ENCODE results near the gene DIO1. TPM values are rescaled to one million over a fixed set of nuclear protein-coding genes. Genes with fewer than 3 reads are reported as not detected.

Gene DIO1
- total RNA-seq, 4 donors from 2014 or later = not detected

DNA sequence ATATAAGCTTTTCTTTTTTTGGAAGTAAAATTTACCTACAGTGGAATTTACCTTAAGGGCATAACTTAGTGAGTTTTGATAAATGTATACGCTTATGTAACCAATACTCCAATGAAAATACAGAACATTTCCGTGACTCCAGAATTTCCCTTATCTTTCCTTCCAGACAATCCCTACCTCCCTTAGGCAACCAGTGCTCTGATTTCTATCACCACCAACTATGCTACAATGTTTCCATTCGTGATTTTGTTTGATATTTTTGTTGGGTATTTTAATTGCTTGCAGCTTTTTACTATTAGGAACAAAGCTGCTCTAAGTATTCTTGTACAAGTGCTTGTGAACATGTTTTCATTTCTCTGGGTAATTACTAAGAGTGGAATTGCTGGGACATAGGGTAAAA, 36.9 kb downstream of the DIO1 start:
- no peak for DNase-seq (ENCODE audit: low spot score in 2 of 2)
- Histone ChIP-seq H3K9me3 (peaks cover 0 to 13% (median 0%) of the 10 kb centered on the region in 4 donors), H3K4me3 (no peak overlapping the region), H3K4me1 (no peaks in the 10 kb centered on the region), H3K36me3 (peaks cover 0 to 65% (median 0%) of the 10 kb centered on the region in 3 donors), H3K27ac (no peak overlapping the region), H3K27me3 (no peaks in the 10 kb centered on the region)
- WGBS, 2 donors = 88 to 93% methylated on average over 3 of the region's 3 CpGs
- TF ChIP-seq EP300 (IDR thresholded peaks at IDR 0.05) (no peak), POLR2A (IDR thresholded peaks at IDR 0.05) (no peak)
- TF ChIP-seq, protein P1, sequence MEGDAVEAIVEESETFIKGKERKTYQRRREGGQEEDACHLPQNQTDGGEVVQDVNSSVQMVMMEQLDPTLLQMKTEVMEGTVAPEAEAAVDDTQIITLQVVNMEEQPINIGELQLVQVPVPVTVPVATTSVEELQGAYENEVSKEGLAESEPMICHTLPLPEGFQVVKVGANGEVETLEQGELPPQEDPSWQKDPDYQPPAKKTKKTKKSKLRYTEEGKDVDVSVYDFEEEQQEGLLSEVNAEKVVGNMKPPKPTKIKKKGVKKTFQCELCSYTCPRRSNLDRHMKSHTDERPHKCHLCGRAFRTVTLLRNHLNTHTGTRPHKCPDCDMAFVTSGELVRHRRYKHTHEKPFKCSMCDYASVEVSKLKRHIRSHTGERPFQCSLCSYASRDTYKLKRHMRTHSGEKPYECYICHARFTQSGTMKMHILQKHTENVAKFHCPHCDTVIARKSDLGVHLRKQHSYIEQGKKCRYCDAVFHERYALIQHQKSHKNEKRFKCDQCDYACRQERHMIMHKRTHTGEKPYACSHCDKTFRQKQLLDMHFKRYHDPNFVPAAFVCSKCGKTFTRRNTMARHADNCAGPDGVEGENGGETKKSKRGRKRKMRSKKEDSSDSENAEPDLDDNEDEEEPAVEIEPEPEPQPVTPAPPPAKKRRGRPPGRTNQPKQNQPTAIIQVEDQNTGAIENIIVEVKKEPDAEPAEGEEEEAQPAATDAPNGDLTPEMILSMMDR (IDR thresholded peaks at IDR 0.05) = no peak

- DNase-seq (ENCODE audit: low spot score in 2 of 2) = no peak
- H3K9me3 ChIP-seq = peaks cover 0 to 13% (median 0%) of the 10 kb centered on the region in 4 donors
- H3K4me3 ChIP-seq = no peak overlapping the region
- TF ChIP-seq, protein P1 (IDR thresholded peaks at IDR 0.05) = no peak
- no peak for TF ChIP-seq POLR2A (IDR thresholded peaks at IDR 0.05)
- TF ChIP-seq EP300 (IDR thresholded peaks at IDR 0.05) = no peak
- no peak overlapping the region for H3K27ac ChIP-seq
- H3K27me3 ChIP-seq = no peaks in the 10 kb centered on the region
- H3K36me3 ChIP-seq = peaks cover 0 to 59% (median 0%) of the 10 kb centered on the region in 3 donors
- 95 to 99% methylated on average over 2 of the region's 2 CpGs for WGBS, 2 donors
- H3K4me1 ChIP-seq = no peaks in the 10 kb centered on the region
These were observed 37.5 kb downstream of the DIO1 start for GRCh38 chr1:53931523-53931922.

DNA sequence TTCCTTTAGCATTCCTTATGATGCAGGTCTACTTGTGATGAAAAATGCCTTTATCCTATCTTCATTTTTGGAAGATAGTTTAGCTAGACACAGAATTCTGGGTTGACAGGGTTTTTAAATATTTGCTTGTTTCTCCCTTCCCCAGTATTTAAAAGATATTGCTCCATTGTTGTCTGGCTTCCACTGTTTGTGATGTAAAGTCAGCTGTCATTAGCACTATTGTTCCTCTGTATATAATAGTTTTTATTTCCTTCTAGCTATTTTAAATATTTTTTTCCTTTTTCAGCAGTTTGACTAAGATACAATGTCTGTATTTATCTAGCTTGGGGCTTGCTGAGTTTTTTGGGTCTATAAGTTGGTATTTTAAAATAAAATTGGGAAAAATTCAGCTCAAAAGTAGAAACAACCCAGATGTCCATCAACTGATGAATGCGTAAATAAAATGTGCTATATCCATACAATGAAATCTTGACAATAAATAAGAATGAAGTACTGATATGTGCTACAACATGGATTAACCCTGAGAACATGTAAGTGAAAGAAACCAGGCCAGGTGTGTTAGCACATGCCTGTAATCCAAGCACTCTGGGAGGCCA, 40.3 kb downstream of the DIO1 start:
- H3K9me3 ChIP-seq = peaks cover 0 to 13% (median 0%) of the 10 kb centered on the region in 4 donors
- WGBS, 2 donors = 98 to 100% methylated on average over 1 of the region's 1 CpG
- no peak overlapping the region for H3K4me3 ChIP-seq
- H3K27me3 ChIP-seq = no peaks in the 10 kb centered on the region
- TF ChIP-seq EP300 (IDR thresholded peaks at IDR 0.05) (no peak), POLR2A (IDR thresholded peaks at IDR 0.05) (no peak)
- TF ChIP-seq, protein P1 (IDR thresholded peaks at IDR 0.05) = no peak
- no peak for DNase-seq (ENCODE audit: low spot score in 2 of 2)
- no peak overlapping the region for H3K27ac ChIP-seq
- no peaks in the 10 kb centered on the region for H3K4me1 ChIP-seq
- H3K36me3 ChIP-seq = peaks cover 0 to 32% (median 0%) of the 10 kb centered on the region in 3 donors

- peaks cover 0 to 13% (median 0%) of the 10 kb centered on the region in 4 donors for H3K9me3 ChIP-seq
- H3K27me3 ChIP-seq = no peaks in the 10 kb centered on the region
- H3K4me1 ChIP-seq = peaks cover 0 to 13% (median 0%) of the 10 kb centered on the region in 4 donors
- WGBS, 2 donors = 94 to 95% methylated on average over 1 of the region's 1 CpG
- DNase-seq (ENCODE audit: low spot score in 2 of 2) = no peak
- TF ChIP-seq POLR2A (IDR thresholded peaks at IDR 0.05) (no peak), EP300 (IDR thresholded peaks at IDR 0.05) (no peak)
- TF ChIP-seq, protein P1 (IDR thresholded peaks at IDR 0.05) = no peak
- H3K36me3 ChIP-seq = peaks cover 0 to 25% (median 0%) of the 10 kb centered on the region in 3 donors
- H3K4me3 ChIP-seq = no peak overlapping the region
- H3K27ac ChIP-seq = no peak overlapping the region
These were observed 42.4 kb downstream of the DIO1 start for GRCh38 chr1:53936430-53936829.

DNA sequence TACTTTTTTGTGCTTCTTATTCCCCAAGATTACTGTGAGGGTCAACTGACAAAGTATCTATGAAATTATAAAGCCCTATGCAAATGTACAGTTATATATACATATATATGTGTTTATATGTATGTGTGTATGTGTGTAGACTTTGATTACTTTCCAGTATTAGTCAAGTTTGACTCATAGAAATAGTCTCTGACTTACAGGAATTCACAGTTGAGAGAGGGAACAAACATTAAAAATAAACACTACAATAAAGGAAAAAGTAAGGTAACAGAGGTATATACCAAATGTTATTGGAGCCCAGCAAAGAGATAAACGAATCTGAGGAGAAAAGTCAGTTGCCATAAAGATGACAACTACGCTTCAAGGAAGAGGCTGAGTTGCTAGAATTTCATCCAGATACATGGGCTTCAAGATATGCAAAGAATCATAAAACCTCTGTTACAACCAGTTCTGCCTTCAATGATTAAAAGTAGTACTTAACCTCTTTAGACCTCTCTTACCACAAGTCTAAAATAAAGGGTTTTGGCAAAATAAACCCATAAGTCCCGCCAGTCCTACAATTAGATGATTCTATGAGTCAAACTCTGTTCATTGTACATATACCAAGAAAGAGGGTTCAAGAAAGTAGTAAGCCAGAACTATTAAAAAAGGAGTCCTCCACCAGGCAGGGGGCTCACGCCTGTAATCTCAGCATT, 44.3 kb downstream of the DIO1 start:
- Histone ChIP-seq H3K27me3 (no peaks in the 10 kb centered on the region), H3K4me3 (no peak overlapping the region), H3K27ac (no peak overlapping the region), H3K4me1 (peaks cover 0 to 15% (median 0%) of the 10 kb centered on the region in 4 donors), H3K9me3 (peaks cover 0 to 9% (median 0%) of the 10 kb centered on the region in 4 donors), H3K36me3 (peaks cover 0 to 13% (median 0%) of the 10 kb centered on the region in 3 donors)
- no peak for DNase-seq (ENCODE audit: low spot score in 2 of 2)
- WGBS, 2 donors = 87 to 93% methylated on average over 4 of the region's 4 CpGs
- TF ChIP-seq, protein P1 (IDR thresholded peaks at IDR 0.05) = no peak
- TF ChIP-seq EP300 (IDR thresholded peaks at IDR 0.05) (no peak), POLR2A (IDR thresholded peaks at IDR 0.05) (no peak)

Measured in tibial nerve (tissue), 4 donors.